PC-9 (cell line): ENCODE measurements around the gene UBL4A. TPM values are rescaled to one million over a fixed set of nuclear protein-coding genes. Genes with fewer than 3 reads are reported as not detected.

Source experiments
- BruUV-seq: library from RNA; stranded (reverse); fragments of 400-500 nt; replicated peaks from 2 replicates; lab custom pipeline; 2021; lab: Mats Ljungman, UMichigan
- CTCF ChIA-PET: fragments of 300-600 bp; sonication (Branson Sonifier 250); formaldehyde crosslinking; loops from one replicate; lab custom pipeline; 2022; ENCODE audit warnings: antibody characterized with exemption; lab: Charles Lee
- POLR2A ChIA-PET: fragments of 300-600 bp; sonication (Branson Sonifier 250); formaldehyde crosslinking; loops from one replicate; lab custom pipeline; 2022; ENCODE audit warnings: antibody characterized with exemption; ENCODE audit not compliant: unreplicated experiment; lab: Charles Lee
- DNase-seq, 2 experiments: peaks; one replicate each; pipeline versions ENCODE4 v3.0.0 to v3.0.0-alpha.2; 2015 to 2022; ENCODE audit warnings: mixed read lengths in 1 of 2
- H2AFZ ChIP-seq: fragments of 200-600 bp; sonication (generic); 2 replicates; pipeline ENCODE4 v1.8.1; 2017; ENCODE audit warnings: antibody characterized with exemption
- H3F3A ChIP-seq: fragments of 200-600 bp; sonication (generic); 2 replicates; pipeline ENCODE4 v1.8.1; 2017; ENCODE audit warnings: antibody characterized with exemption, mild to moderate bottlenecking, low read depth; ENCODE audit not compliant: insufficient read depth
- H3K27ac ChIP-seq: fragments of 200-600 bp; sonication (generic); 2 replicates; pipeline ENCODE4 v1.6.1; 2016; ENCODE audit warnings: mixed run types
- H3K27me3 ChIP-seq: fragments of 200-600 bp; sonication (generic); 2 replicates; pipeline ENCODE4 v1.6.1; 2016; ENCODE audit warnings: low read depth, mixed run types; ENCODE audit not compliant: insufficient read depth
- H3K36me3 ChIP-seq: fragments of 200-600 bp; sonication (generic); 2 replicates; pipeline ENCODE4 v1.6.1; 2016; ENCODE audit warnings: low read depth, mixed run types
- H3K4me1 ChIP-seq: fragments of 200-600 bp; sonication (generic); replicated peaks from 2 replicates; pipeline ENCODE4 v1.6.1; 2016; ENCODE audit warnings: mixed run types; ENCODE audit not compliant: insufficient read depth
- H3K4me2 ChIP-seq: fragments of 200-600 bp; sonication (generic); 2 replicates; pipeline ENCODE4 v1.6.1; 2017; ENCODE audit warnings: mixed run types
- H3K4me3 ChIP-seq: fragments of 200-600 bp; sonication (generic); 2 replicates; pipeline ENCODE4 v1.6.1; 2016; ENCODE audit warnings: mixed run types
- H3K79me2 ChIP-seq: fragments of 200-600 bp; sonication (generic); 2 replicates; pipeline ENCODE4 v1.6.1; 2017; ENCODE audit warnings: low read depth, mixed run types
- H3K9me2 ChIP-seq: fragments of 200-600 bp; sonication (generic); 2 replicates; pipeline ENCODE4 v1.8.1; 2017; ENCODE audit warnings: mild to moderate bottlenecking; ENCODE audit not compliant: insufficient read depth
- H3K9me3 ChIP-seq: fragments of 200-600 bp; sonication (generic); 2 replicates; pipeline ENCODE4 v1.8.1; 2016; ENCODE audit warnings: low read depth; ENCODE audit not compliant: insufficient read depth
- H4K20me1 ChIP-seq: fragments of 200-600 bp; sonication (generic); 2 replicates; pipeline ENCODE4 v1.8.1; 2017; ENCODE audit not compliant: insufficient read depth
- EZH2 ChIP-seq: fragments of 200-600 bp; sonication (generic); IDR thresholded peaks from 2 replicates; pipeline ENCODE4 v1.8.0; 2017; ENCODE audit warnings: antibody characterized with exemption, low read depth
- intact Hi-C: fragments of 100-400 bp; cut with micrococcal nuclease; formaldehyde crosslinking; loops from one replicate; pipeline ENCODE4 v1.10.0; 2022; ENCODE audit not compliant: unreplicated experiment
- total RNA-seq: library from RNA; stranded (reverse); gene quantifications from 2 replicates; pipeline ENCODE4 v1.2.3, GENCODE V29; 2021
- TF ChIP-seq, protein P1 (sequence below): fragments of 200-600 bp; sonication (generic); conservative IDR thresholded peaks from 2 replicates; pipeline ENCODE4 v1.6.1; 2017; ENCODE audit warnings: mixed run types, antibody characterized with exemption, mild to moderate bottlenecking, moderate library complexity

UBL4A gene
- total RNA-seq, 1 experiment from 2014 or later: 80.7 TPM

DNA sequence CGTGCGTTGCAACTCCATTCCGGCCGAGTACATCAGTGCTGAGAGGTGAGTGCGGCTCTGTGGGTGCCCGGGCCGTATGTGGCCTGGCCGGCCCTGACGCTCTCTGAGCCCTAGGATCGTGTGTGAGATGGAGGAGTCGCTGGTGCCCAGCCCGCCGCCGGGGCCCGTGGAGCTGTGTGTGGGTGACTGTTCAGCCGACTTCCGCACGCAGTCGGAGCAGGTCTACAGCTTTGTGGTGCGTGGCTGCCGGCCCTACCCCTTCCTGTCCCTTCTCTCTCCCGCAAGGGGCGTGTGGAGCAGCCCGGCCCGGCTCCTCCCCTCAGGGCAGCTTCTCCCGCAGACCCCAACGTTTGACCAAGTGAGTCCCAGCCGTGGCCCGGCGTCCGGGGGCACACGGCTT, 20.4 kb downstream of the UBL4A start:
- Histone ChIP-seq H3K4me3 (no peak overlapping the region), H3F3A (no peaks in the 10 kb centered on the region), H3K4me2 (no peak overlapping the region), H3K79me2 (no peaks in the 10 kb centered on the region), H3K9me3 (no peaks in the 10 kb centered on the region), H4K20me1 (no peaks in the 10 kb centered on the region), H3K27ac (no peak overlapping the region), H3K9me2 (no peaks in the 10 kb centered on the region), H3K27me3 (no peaks in the 10 kb centered on the region), H3K4me1 (no peaks in the 10 kb centered on the region), H3K36me3 (no peaks in the 10 kb centered on the region), H2AFZ (no peak overlapping the region)
- TF ChIP-seq EZH2: no peak
- POLR2A ChIA-PET: no interaction called here
- CTCF ChIA-PET: no interaction called here
- BruUV-seq: no TSS peak
- DNase-seq: no peak
- intact Hi-C loops: no loop called here

DNA sequence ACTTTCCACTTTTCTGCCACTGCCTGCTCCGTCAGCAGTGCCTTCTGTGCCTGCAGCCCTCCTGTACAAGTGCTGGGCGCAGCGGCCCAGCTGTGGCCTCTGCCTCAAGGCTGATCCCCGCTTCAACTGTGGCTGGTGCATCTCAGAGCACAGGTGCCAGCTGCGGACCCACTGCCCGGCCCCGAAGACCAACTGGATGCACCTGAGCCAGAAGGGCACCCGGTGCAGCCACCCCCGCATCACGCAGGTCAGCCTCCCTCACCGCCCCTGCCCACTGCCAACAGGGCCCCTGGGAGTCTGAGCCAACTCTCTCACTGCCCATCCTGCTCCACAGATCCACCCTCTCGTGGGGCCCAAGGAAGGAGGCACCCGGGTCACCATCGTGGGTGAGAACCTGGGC, 20.8 kb downstream of the UBL4A start:
- intact Hi-C loops: no loop called here
- TF ChIP-seq, protein P1, sequence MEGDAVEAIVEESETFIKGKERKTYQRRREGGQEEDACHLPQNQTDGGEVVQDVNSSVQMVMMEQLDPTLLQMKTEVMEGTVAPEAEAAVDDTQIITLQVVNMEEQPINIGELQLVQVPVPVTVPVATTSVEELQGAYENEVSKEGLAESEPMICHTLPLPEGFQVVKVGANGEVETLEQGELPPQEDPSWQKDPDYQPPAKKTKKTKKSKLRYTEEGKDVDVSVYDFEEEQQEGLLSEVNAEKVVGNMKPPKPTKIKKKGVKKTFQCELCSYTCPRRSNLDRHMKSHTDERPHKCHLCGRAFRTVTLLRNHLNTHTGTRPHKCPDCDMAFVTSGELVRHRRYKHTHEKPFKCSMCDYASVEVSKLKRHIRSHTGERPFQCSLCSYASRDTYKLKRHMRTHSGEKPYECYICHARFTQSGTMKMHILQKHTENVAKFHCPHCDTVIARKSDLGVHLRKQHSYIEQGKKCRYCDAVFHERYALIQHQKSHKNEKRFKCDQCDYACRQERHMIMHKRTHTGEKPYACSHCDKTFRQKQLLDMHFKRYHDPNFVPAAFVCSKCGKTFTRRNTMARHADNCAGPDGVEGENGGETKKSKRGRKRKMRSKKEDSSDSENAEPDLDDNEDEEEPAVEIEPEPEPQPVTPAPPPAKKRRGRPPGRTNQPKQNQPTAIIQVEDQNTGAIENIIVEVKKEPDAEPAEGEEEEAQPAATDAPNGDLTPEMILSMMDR: no peak
- TF ChIP-seq EZH2: no peak
- no peaks in the 10 kb centered on the region for H3K27me3 ChIP-seq
- no peak overlapping the region for H3K4me2 ChIP-seq
- ChIA-PET CTCF (no interaction called here), POLR2A (no interaction called here)
- H3K36me3 ChIP-seq: no peaks in the 10 kb centered on the region
- H3K9me3 ChIP-seq: no peaks in the 10 kb centered on the region
- H3K9me2 ChIP-seq: no peaks in the 10 kb centered on the region
- no peaks in the 10 kb centered on the region for H3F3A ChIP-seq
- H2AFZ ChIP-seq: no peak overlapping the region
- no peak overlapping the region for H3K27ac ChIP-seq
- H4K20me1 ChIP-seq: no peaks in the 10 kb centered on the region
- DNase-seq: no peak
- no peak overlapping the region for H3K4me3 ChIP-seq
- no peaks in the 10 kb centered on the region for H3K79me2 ChIP-seq
- no peaks in the 10 kb centered on the region for H3K4me1 ChIP-seq
- no TSS peak for BruUV-seq

DNA sequence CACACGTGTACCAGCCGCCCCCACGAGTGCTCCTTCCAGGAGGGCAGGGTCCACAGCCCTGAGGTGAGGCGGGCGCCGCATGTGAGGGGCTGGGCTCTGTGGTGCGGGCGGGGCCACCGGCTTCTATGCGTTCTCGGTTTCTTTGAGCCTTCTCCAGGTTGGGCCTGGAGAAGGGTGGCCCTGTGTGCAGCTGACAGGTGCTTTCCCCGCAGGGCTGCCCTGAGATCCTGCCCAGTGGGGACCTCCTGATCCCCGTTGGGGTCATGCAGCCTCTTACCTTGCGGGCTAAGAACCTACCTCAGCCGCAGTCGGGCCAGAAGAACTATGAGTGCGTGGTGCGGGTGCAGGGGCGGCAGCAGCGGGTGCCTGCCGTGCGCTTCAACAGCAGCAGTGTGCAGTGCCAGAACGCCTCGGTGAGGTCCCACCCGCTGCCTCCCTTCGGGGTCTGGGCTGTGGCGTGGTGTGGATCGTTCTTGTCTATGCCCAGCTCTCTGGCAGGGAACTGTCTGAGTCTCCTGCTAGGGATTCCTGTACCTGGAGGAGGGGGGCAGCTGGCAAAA, 21.5 kb downstream of the UBL4A start:
- Histone ChIP-seq H3K27me3 (no peaks in the 10 kb centered on the region), H3K4me3 (no peak overlapping the region), H3F3A (no peaks in the 10 kb centered on the region), H3K9me2 (no peaks in the 10 kb centered on the region), H3K9me3 (no peaks in the 10 kb centered on the region), H3K4me2 (no peak overlapping the region), H3K79me2 (no peaks in the 10 kb centered on the region), H3K4me1 (no peaks in the 10 kb centered on the region), H4K20me1 (no peaks in the 10 kb centered on the region), H2AFZ (no peak overlapping the region), H3K36me3 (no peaks in the 10 kb centered on the region), H3K27ac (no peak overlapping the region)
- TF ChIP-seq, protein P1: no peak
- no peak for TF ChIP-seq EZH2
- intact Hi-C loops: no loop called here
- CTCF ChIA-PET: no interaction called here
- DNase-seq: no peak
- no TSS peak for BruUV-seq
- POLR2A ChIA-PET: no interaction called here

DNA sequence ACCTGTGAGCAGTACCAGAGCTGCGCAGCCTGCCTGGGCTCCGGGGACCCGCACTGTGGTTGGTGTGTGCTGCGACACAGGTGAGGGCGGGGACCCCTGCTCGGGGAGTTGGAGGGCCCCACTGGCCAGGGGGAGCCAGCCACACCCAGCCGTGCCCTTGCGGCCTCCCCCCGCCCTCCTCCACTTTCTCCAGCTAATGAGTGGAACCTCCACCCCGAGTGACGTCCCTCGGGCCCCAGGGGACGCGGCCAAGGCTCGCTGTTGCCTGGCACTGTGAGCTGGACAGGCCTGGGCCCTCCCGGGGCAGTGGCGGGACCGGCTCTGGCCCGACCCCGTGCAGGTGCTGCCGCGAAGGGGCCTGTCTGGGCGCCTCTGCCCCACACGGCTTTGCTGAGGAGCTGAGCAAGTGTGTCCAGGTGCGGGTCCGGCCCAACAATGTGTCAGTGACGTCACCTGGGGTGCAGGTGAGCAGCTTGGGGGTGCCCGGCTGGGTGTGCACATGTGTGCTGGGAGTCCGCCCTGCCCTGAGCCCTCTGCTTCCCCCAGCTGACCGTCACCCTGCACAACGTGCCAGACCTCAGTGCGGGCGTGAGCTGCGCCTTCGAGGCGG, 22.7 kb downstream of the UBL4A start:
- no peak for DNase-seq
- H3F3A ChIP-seq: no peaks in the 10 kb centered on the region
- H4K20me1 ChIP-seq: no peaks in the 10 kb centered on the region
- ChIA-PET CTCF (no interaction called here), POLR2A (no interaction called here)
- H3K4me1 ChIP-seq: peaks cover 5% of the 10 kb centered on the region
- no TSS peak for BruUV-seq
- H3K79me2 ChIP-seq: peaks cover 6% of the 10 kb centered on the region; the same call in 1 of the 2 replicates
- H3K36me3 ChIP-seq: no peaks in the 10 kb centered on the region
- H2AFZ ChIP-seq: no peak overlapping the region
- H3K27ac ChIP-seq: no peak overlapping the region
- H3K9me2 ChIP-seq: no peaks in the 10 kb centered on the region
- no peaks in the 10 kb centered on the region for H3K27me3 ChIP-seq
- intact Hi-C loops: no loop called here
- H3K4me3 ChIP-seq: no peak overlapping the region
- H3K9me3 ChIP-seq: no peaks in the 10 kb centered on the region
- H3K4me2 ChIP-seq: no peak overlapping the region
- no peak for TF ChIP-seq EZH2
- TF ChIP-seq, protein P1: no peak
